ENCODE results near the gene G2E3.

DNA sequence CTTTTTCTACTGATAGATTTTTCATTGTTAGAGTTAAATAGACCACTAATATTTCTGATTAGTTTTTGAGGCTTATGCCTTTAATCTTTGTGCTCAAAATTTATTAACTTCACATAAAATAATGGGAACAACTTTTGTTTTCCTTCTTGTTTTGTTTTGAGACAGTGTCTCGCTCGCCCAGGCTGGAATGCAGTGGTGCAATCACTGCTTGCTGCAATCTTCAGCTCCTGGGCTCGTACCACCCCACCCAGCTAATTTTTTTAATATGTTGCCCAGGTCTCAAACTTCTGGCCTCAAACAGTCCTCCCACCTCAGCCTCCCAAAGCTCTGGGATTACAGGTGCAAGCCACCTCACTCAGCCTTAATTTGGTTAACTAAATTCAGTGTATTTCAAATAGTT is 80.0 kb downstream of the G2E3 start:
- TF ChIP-seq, protein P1, sequence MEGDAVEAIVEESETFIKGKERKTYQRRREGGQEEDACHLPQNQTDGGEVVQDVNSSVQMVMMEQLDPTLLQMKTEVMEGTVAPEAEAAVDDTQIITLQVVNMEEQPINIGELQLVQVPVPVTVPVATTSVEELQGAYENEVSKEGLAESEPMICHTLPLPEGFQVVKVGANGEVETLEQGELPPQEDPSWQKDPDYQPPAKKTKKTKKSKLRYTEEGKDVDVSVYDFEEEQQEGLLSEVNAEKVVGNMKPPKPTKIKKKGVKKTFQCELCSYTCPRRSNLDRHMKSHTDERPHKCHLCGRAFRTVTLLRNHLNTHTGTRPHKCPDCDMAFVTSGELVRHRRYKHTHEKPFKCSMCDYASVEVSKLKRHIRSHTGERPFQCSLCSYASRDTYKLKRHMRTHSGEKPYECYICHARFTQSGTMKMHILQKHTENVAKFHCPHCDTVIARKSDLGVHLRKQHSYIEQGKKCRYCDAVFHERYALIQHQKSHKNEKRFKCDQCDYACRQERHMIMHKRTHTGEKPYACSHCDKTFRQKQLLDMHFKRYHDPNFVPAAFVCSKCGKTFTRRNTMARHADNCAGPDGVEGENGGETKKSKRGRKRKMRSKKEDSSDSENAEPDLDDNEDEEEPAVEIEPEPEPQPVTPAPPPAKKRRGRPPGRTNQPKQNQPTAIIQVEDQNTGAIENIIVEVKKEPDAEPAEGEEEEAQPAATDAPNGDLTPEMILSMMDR (IDR thresholded peaks at IDR 0.05): no peak
- TF ChIP-seq ZFX (IDR thresholded peaks at IDR 0.05; ENCODE audit: borderline replicate concordance): no peak

All from 22Rv1 (cell line).